Testis (tissue), 2 donors: ENCODE measurements around the gene RPTOR.

Experiments
- CTCF ChIP-seq, 3 experiments: fragments of 450-650 bp in 2 of 3; fragments of 200-600 bp in 1 of 3; sonication (generic) in 1 of 3; IDR thresholded peaks; one replicate each; pipeline ENCODE4 v1.5.1; 2016 to 2019; ENCODE audit warnings: antibody characterized with exemption in 3 of 3, mild to moderate bottlenecking in 2 of 3, moderate library complexity in 1 of 3
- POLR2A ChIP-seq: fragments of 450-650 bp; IDR thresholded peaks from one replicate; pipeline ENCODE4 v1.6.1; 2017; ENCODE audit warnings: antibody characterized with exemption, mild to moderate bottlenecking, moderate library complexity

GRCh38 chr17:80658821-80659220 lies 114.2 kb downstream of the RPTOR start:
- TF ChIP-seq POLR2A (no peak), CTCF (IDR thresholded peaks at IDR 0.05) (no peak)
